GM12878 (cell line): ENCODE data around the gene ZNF667. TPM values are rescaled to one million over a fixed set of nuclear protein-coding genes. Genes with fewer than 3 reads are reported as not detected.

Experiments
- ESRRA ChIP-seq: IDR thresholded peaks from 2 replicates; pipeline ENCODE4 v1.6.1; 2012; ENCODE audit warnings: mild to moderate bottlenecking, low read length, improper control_type of control experiment
- IRF4 ChIP-seq: IDR thresholded peaks from 2 replicates; pipeline ENCODE4 v1.6.1; 2011; ENCODE audit warnings: low read depth, low read length
- JUNB ChIP-seq: IDR thresholded peaks from 2 replicates; pipeline ENCODE4 v1.6.1; 2016; ENCODE audit warnings: antibody characterized with exemption, mild to moderate bottlenecking
- KDM1A ChIP-seq: fragments of 200-600 bp; sonication (generic); IDR thresholded peaks from 2 replicates; pipeline ENCODE4 v1.6.1; 2016; ENCODE audit warnings: borderline replicate concordance
- MTA2 ChIP-seq: fragments of 450-650 bp; IDR thresholded peaks from 2 replicates; pipeline ENCODE4 v1.6.1; 2016; ENCODE audit warnings: low read depth, mild to moderate bottlenecking, moderate library complexity
- MTA3 ChIP-seq: IDR thresholded peaks from 2 replicates; pipeline ENCODE4 v1.6.1; 2012; ENCODE audit warnings: low read length, inconsistent platforms, borderline replicate concordance
- NR2F1 ChIP-seq: fragments of 450-650 bp; conservative IDR thresholded peaks from 2 replicates; pipeline ENCODE4 v1.6.1; 2017; ENCODE audit warnings: mild to moderate bottlenecking
- POU2F2 ChIP-seq: IDR thresholded peaks from 3 replicates; pipeline ENCODE4 v1.6.1; 2011; ENCODE audit warnings: low read depth, mild to moderate bottlenecking, low read length, borderline replicate concordance
- SREBF2 ChIP-seq: IDR thresholded peaks from 2 replicates; pipeline ENCODE4 v1.6.1; 2012; ENCODE audit warnings: mild to moderate bottlenecking, low read length
- STAT3 ChIP-seq: IDR thresholded peaks from 2 replicates; pipeline ENCODE4 v1.6.1; 2011; ENCODE audit warnings: low read depth, low read length, improper control_type of control experiment
- TBL1XR1 ChIP-seq: IDR thresholded peaks from 2 replicates; pipeline ENCODE4 v1.6.1; 2012; ENCODE audit warnings: low read depth, low read length, improper control_type of control experiment
- TCF3 ChIP-seq: IDR thresholded peaks from 2 replicates; pipeline ENCODE4 v1.6.1; 2012; ENCODE audit warnings: low read depth, mild to moderate bottlenecking, low read length, borderline replicate concordance; ENCODE audit not compliant: insufficient read depth
- polyA plus RNA-seq, 11 experiments: library from polyadenylated mRNA; depleted of rRNA in 4 of 11; unstranded in 6 of 11; stranded (reverse) in 5 of 11; fragments of >200 nt; fragmentation: Nextera tagmentation in 4 of 11; fragmentation: Illumina TruSeq in 1 of 11; extraction: Ambion mirVana in 4 of 11; extraction: Trizol in 1 of 11; gene quantifications; 1 replicate in 1 of 11; 2 replicates in 10 of 11; pipeline versions ENCODE4 v1.2.1 to v1.2.3, GENCODE V29; 2011 to 2016; ENCODE audit warnings: inconsistent platforms in 2 of 11, missing spikeins in 2 of 11, low read depth in 1 of 11
- total RNA-seq, 4 experiments: library from RNA; depleted of rRNA in 3 of 4; stranded (reverse); fragments of >200 nt in 3 of 4; fragmentation: Illumina TruSeq in 1 of 4; extraction: Trizol in 1 of 4; gene quantifications; 2 replicates each; pipeline versions ENCODE4 v1.2.1 to v1.2.3, GENCODE V29; 2013 to 2021
- TF ChIP-seq, protein P1 (sequence below): fragments of 450-650 bp; IDR thresholded peaks from 2 replicates; pipeline ENCODE4 v1.6.1; 2016; ENCODE audit warnings: mild to moderate bottlenecking, moderate library complexity, borderline replicate concordance
- TF ChIP-seq, protein P2 (sequence below): fragments of 450-650 bp; IDR thresholded peaks from 2 replicates; pipeline ENCODE4 v1.6.1; 2017; ENCODE audit warnings: mild to moderate bottlenecking, moderate library complexity
- TF ChIP-seq, protein P3 (sequence below), 3 experiments: IDR thresholded peaks in 2 of 3; conservative IDR thresholded peaks in 1 of 3; 2 replicates each; pipeline ENCODE4 v1.5.1; 2011; ENCODE audit warnings: low read depth in 3 of 3, low read length in 3 of 3, mild to moderate bottlenecking in 3 of 3, control low read depth in 2 of 3, moderate library complexity in 2 of 3, inconsistent platforms in 1 of 3, mixed read lengths in 1 of 3; ENCODE audit not compliant: control insufficient read depth in 2 of 3, insufficient read depth in 1 of 3; ENCODE audit errors: extremely low read depth in 1 of 3
- TF ChIP-seq, protein P4 (sequence below): fragments of 450-650 bp; IDR thresholded peaks from 2 replicates; pipeline ENCODE4 v1.6.1; 2017; ENCODE audit warnings: antibody characterized with exemption, mild to moderate bottlenecking, moderate library complexity

The ZNF667 gene
- total and polyA plus RNA-seq, 10 of the 15 experiments (the other 5 are each of a cell fraction or from before 2014, with no cell fraction given) = 0.10 TPM; not detected in 9

DNA sequence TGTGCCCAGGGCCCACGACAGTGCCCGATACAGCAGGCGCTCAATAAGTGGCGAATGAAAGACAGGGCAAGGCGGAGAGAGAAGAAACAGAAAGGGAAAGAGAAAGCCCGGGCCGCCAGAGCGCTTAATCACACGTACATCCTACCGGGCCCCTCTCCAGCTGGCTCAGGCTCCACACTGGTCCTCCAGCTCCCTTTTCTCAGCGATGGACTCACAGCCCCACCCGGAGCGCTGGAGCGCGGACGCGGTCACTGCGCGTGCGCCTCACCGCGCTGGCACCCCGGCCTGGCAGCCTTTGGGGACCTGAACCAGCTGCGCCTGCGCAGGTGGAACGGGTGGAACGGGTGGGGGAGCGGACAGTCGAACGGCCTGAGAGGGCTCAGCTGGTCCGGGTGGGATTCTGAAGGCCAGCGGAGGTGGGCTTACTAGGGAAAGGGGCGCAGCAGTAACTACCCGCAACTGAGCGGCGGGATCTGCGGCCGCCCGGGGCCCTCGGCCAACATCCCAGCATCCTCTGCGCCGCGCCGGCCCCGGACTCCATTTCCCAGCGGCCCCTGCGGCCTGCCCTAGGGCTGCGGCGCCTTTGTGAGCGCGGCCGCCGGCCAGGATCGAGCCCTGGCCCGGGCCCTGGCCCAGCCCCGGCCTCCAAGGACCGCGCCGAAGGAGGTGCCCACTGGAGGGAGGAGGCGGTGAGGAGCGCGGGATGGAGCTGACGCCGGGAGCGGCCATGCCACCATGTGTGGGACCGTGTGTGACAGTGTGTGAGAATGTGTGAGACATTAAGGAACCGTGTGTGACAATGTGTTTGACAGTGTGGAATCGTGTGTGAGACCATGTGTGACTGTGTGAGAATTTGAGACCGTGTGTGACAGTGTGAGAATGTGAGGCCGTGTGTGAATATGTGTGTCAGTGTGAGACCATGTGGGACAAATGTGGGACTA, 73.1 kb downstream of the ZNF667 start, which contains the start of gene ZNF583 (continued):
- TF ChIP-seq, protein P1, sequence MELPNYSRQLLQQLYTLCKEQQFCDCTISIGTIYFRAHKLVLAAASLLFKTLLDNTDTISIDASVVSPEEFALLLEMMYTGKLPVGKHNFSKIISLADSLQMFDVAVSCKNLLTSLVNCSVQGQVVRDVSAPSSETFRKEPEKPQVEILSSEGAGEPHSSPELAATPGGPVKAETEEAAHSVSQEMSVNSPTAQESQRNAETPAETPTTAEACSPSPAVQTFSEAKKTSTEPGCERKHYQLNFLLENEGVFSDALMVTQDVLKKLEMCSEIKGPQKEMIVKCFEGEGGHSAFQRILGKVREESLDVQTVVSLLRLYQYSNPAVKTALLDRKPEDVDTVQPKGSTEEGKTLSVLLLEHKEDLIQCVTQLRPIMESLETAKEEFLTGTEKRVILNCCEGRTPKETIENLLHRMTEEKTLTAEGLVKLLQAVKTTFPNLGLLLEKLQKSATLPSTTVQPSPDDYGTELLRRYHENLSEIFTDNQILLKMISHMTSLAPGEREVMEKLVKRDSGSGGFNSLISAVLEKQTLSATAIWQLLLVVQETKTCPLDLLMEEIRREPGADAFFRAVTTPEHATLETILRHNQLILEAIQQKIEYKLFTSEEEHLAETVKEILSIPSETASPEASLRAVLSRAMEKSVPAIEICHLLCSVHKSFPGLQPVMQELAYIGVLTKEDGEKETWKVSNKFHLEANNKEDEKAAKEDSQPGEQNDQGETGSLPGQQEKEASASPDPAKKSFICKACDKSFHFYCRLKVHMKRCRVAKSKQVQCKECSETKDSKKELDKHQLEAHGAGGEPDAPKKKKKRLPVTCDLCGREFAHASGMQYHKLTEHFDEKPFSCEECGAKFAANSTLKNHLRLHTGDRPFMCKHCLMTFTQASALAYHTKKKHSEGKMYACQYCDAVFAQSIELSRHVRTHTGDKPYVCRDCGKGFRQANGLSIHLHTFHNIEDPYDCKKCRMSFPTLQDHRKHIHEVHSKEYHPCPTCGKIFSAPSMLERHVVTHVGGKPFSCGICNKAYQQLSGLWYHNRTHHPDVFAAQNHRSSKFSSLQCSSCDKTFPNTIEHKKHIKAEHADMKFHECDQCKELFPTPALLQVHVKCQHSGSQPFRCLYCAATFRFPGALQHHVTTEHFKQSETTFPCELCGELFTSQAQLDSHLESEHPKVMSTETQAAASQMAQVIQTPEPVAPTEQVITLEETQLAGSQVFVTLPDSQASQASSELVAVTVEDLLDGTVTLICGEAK = no peak
- 0 out of 2 replicates have a peak, but pooled peaks have one; percentile 1 for TF ChIP-seq IRF4
- TF ChIP-seq TCF3 = peak; percentile 22; the same call in 1 of the 2 replicates
- TF ChIP-seq, protein P2, sequence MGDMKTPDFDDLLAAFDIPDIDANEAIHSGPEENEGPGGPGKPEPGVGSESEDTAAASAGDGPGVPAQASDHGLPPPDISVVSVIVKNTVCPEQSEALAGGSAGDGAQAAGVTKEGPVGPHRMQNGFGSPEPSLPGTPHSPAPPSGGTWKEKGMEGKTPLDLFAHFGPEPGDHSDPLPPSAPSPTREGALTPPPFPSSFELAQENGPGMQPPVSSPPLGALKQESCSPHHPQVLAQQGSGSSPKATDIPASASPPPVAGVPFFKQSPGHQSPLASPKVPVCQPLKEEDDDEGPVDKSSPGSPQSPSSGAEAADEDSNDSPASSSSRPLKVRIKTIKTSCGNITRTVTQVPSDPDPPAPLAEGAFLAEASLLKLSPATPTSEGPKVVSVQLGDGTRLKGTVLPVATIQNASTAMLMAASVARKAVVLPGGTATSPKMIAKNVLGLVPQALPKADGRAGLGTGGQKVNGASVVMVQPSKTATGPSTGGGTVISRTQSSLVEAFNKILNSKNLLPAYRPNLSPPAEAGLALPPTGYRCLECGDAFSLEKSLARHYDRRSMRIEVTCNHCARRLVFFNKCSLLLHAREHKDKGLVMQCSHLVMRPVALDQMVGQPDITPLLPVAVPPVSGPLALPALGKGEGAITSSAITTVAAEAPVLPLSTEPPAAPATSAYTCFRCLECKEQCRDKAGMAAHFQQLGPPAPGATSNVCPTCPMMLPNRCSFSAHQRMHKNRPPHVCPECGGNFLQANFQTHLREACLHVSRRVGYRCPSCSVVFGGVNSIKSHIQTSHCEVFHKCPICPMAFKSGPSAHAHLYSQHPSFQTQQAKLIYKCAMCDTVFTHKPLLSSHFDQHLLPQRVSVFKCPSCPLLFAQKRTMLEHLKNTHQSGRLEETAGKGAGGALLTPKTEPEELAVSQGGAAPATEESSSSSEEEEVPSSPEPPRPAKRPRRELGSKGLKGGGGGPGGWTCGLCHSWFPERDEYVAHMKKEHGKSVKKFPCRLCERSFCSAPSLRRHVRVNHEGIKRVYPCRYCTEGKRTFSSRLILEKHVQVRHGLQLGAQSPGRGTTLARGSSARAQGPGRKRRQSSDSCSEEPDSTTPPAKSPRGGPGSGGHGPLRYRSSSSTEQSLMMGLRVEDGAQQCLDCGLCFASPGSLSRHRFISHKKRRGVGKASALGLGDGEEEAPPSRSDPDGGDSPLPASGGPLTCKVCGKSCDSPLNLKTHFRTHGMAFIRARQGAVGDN = peak; percentile 31; the same call in 1 of the 2 replicates
- no peak for TF ChIP-seq KDM1A
- TF ChIP-seq STAT3 = no peak
- TF ChIP-seq TBL1XR1 = no peak
- TF ChIP-seq, protein P3, sequence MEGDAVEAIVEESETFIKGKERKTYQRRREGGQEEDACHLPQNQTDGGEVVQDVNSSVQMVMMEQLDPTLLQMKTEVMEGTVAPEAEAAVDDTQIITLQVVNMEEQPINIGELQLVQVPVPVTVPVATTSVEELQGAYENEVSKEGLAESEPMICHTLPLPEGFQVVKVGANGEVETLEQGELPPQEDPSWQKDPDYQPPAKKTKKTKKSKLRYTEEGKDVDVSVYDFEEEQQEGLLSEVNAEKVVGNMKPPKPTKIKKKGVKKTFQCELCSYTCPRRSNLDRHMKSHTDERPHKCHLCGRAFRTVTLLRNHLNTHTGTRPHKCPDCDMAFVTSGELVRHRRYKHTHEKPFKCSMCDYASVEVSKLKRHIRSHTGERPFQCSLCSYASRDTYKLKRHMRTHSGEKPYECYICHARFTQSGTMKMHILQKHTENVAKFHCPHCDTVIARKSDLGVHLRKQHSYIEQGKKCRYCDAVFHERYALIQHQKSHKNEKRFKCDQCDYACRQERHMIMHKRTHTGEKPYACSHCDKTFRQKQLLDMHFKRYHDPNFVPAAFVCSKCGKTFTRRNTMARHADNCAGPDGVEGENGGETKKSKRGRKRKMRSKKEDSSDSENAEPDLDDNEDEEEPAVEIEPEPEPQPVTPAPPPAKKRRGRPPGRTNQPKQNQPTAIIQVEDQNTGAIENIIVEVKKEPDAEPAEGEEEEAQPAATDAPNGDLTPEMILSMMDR (IDR thresholded peaks at IDR 0.05 in 2 of 3, conservative IDR thresholded peaks at IDR 0.05 in 1 of 3; ENCODE audit: control insufficient read depth in 2 of 3, extremely low read depth in 1 of 3, insufficient read depth in 1 of 3, low read depth in 3 of 3, low read length in 3 of 3) = no peak
- TF ChIP-seq SREBF2 = no peak
- TF ChIP-seq, protein P4, sequence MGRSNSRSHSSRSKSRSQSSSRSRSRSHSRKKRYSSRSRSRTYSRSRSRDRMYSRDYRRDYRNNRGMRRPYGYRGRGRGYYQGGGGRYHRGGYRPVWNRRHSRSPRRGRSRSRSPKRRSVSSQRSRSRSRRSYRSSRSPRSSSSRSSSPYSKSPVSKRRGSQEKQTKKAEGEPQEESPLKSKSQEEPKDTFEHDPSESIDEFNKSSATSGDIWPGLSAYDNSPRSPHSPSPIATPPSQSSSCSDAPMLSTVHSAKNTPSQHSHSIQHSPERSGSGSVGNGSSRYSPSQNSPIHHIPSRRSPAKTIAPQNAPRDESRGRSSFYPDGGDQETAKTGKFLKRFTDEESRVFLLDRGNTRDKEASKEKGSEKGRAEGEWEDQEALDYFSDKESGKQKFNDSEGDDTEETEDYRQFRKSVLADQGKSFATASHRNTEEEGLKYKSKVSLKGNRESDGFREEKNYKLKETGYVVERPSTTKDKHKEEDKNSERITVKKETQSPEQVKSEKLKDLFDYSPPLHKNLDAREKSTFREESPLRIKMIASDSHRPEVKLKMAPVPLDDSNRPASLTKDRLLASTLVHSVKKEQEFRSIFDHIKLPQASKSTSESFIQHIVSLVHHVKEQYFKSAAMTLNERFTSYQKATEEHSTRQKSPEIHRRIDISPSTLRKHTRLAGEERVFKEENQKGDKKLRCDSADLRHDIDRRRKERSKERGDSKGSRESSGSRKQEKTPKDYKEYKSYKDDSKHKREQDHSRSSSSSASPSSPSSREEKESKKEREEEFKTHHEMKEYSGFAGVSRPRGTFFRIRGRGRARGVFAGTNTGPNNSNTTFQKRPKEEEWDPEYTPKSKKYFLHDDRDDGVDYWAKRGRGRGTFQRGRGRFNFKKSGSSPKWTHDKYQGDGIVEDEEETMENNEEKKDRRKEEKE = no peak
- no peak for TF ChIP-seq MTA2
- TF ChIP-seq ESRRA = no peak
- no peak for TF ChIP-seq JUNB
- peak; percentile 45; the same call in 1 of the 2 replicates for TF ChIP-seq NR2F1
- no peak for TF ChIP-seq MTA3
- peak; percentile 11; the same call in 1 of the 3 replicates for TF ChIP-seq POU2F2
